ENCODE measurements around the gene PLD1. TPM values are rescaled to one million over a fixed set of nuclear protein-coding genes. Genes with fewer than 3 reads are reported as not detected.

The PLD1 gene
- total and polyA plus RNA-seq, 8 donors = 3.4 to 43.0 (median 11.0) TPM

GRCh38 chr3:171712171-171712938 lies 97.9 kb downstream of the PLD1 start:
- H3K27me3 ChIP-seq = no peaks in the 10 kb centered on the region
- H3K27ac ChIP-seq = no peak overlapping the region
- WGBS, 5 donors = 73 to 89% (median 76%) methylated on average over 8 of the region's 8 CpGs
- no peak for TF ChIP-seq POLR2AphosphoS5 (IDR thresholded peaks at IDR 0.05)
- TF ChIP-seq POLR2A (IDR thresholded peaks at IDR 0.05) = no peak
- no peak for TF ChIP-seq EP300 (IDR thresholded peaks at IDR 0.05)
- no peaks in the 10 kb centered on the region for H3K9me3 ChIP-seq
- H3K36me3 ChIP-seq = peaks cover 0 to 50% (median 39%) of the 10 kb centered on the region in 4 donors
- H3K4me3 ChIP-seq = no peak overlapping the region
- no peak for DNase-seq
- intact Hi-C loops (cut with DNase I; ENCODE audit: low total_unique reads) = no loop called here
- H3K4me1 ChIP-seq = no peaks in the 10 kb centered on the region

- intact Hi-C loops (cut with DNase I; ENCODE audit: low total_unique reads) = no loop called here
- Histone ChIP-seq H3K36me3 (peaks cover 0 to 56% (median 39%) of the 10 kb centered on the region in 4 donors), H3K4me1 (no peaks in the 10 kb centered on the region), H3K27me3 (no peaks in the 10 kb centered on the region), H3K27ac (no peak overlapping the region), H3K9me3 (no peaks in the 10 kb centered on the region), H3K4me3 (no peak overlapping the region)
- no peak for DNase-seq
- WGBS, 5 donors = 63 to 98% (median 86%) methylated on average over 3 of the region's 3 CpGs
- no peak for TF ChIP-seq POLR2AphosphoS5 (IDR thresholded peaks at IDR 0.05)
- TF ChIP-seq CTCF (IDR thresholded peaks at IDR 0.05) = no peak
- TF ChIP-seq EP300 (IDR thresholded peaks at IDR 0.05) = no peak
- TF ChIP-seq POLR2A (IDR thresholded peaks at IDR 0.05) = no peak
Observed at GRCh38 chr3:171711461-171712170, 98.7 kb downstream of the PLD1 start.

GRCh38 chr3:171710359-171710758 lies 99.9 kb downstream of the PLD1 start:
- intact Hi-C loops (cut with DNase I; ENCODE audit: low total_unique reads) = no loop called here
- no peaks in the 10 kb centered on the region for H3K27me3 ChIP-seq
- no peak overlapping the region for H3K4me3 ChIP-seq
- H3K27ac ChIP-seq = no peak overlapping the region
- WGBS, 5 donors = 92 to 98% (median 94%) methylated on average over 17 of the region's 17 CpGs
- no peaks in the 10 kb centered on the region for H3K4me1 ChIP-seq
- H3K9me3 ChIP-seq = no peaks in the 10 kb centered on the region
- no peak for TF ChIP-seq CTCF (IDR thresholded peaks at IDR 0.05)
- TF ChIP-seq POLR2A (IDR thresholded peaks at IDR 0.05) = no peak
- TF ChIP-seq POLR2AphosphoS5 (IDR thresholded peaks at IDR 0.05) = no peak
- TF ChIP-seq EP300 (IDR thresholded peaks at IDR 0.05) = no peak
- H3K36me3 ChIP-seq = peaks cover 0 to 56% (median 39%) of the 10 kb centered on the region in 4 donors
- DNase-seq = no peak

GRCh38 chr3:171704814-171705213 lies 105.5 kb downstream of the PLD1 start:
- H3K4me3 ChIP-seq = no peak overlapping the region
- no peak for DNase-seq
- no peaks in the 10 kb centered on the region for H3K4me1 ChIP-seq
- intact Hi-C loops (cut with DNase I; ENCODE audit: low total_unique reads) = no loop called here
- peaks cover 0 to 6% (median 0%) of the 10 kb centered on the region in 4 donors for H3K9me3 ChIP-seq
- TF ChIP-seq EP300 (IDR thresholded peaks at IDR 0.05) (no peak), CTCF (IDR thresholded peaks at IDR 0.05) (no peak), POLR2AphosphoS5 (IDR thresholded peaks at IDR 0.05) (no peak), POLR2A (IDR thresholded peaks at IDR 0.05) (no peak)
- peaks cover 0 to 34% (median 11%) of the 10 kb centered on the region in 4 donors for H3K36me3 ChIP-seq
- WGBS, 5 donors = 89 to 93% (median 90%) methylated on average over 8 of the region's 8 CpGs
- no peak overlapping the region for H3K27ac ChIP-seq
- H3K27me3 ChIP-seq = no peaks in the 10 kb centered on the region
